ENCODE data around the gene PDSS1.

GRCh38 chr10:26714415-26715136 is 17.1 kb downstream of the PDSS1 start:
- TF ChIP-seq CTCF (IDR thresholded peaks at IDR 0.05): no peak
- no peak for TF ChIP-seq POLR2A (IDR thresholded peaks at IDR 0.05)
